Prostate gland (tissue), 2 donors: ENCODE results near the gene SPNS2. TPM values are rescaled to one million over a fixed set of nuclear protein-coding genes. Genes with fewer than 3 reads are reported as not detected.

Source experiments
- DNase-seq: peaks from one replicate; pipeline ENCODE4 v3.0.0-alpha.2; 2019; ENCODE audit warnings: low spot score
- H3K27ac ChIP-seq, 2 donors: fragments of 200-600 bp; sonication (generic); 2 replicates each; pipeline ENCODE4 v1.5.1; 2017 to 2019
- H3K27me3 ChIP-seq: fragments of 200-600 bp; sonication (generic); replicated peaks from 2 replicates; pipeline ENCODE4 v1.5.1; 2019; ENCODE audit not compliant: insufficient read depth
- H3K36me3 ChIP-seq, 2 donors: fragments of 200-600 bp; sonication (generic); 1 replicate in 1 of 2; 2 replicates in 1 of 2; pipeline versions ENCODE4 v1.5.1 to v1.8.1; 2017 to 2019
- H3K4me1 ChIP-seq: fragments of 200-600 bp; sonication (generic); replicated peaks from 2 replicates; pipeline ENCODE4 v1.5.1; 2019
- H3K4me3 ChIP-seq, 2 donors: fragments of 200-600 bp; sonication (generic); 2 replicates each; pipeline ENCODE4 v1.5.1; 2017 to 2019
- H3K9me3 ChIP-seq: fragments of 200-600 bp; sonication (generic); 2 replicates; pipeline ENCODE4 v1.5.1; 2017
- POLR2A ChIP-seq: fragments of 450-650 bp; IDR thresholded peaks from one replicate; pipeline ENCODE4 v1.6.1; 2016; ENCODE audit warnings: antibody characterized with exemption, mild to moderate bottlenecking
- POLR2AphosphoS5 ChIP-seq: sonication (generic); formaldehyde crosslinking; IDR thresholded peaks from one replicate; pipeline ENCODE4 v1.6.1; 2017; ENCODE audit warnings: antibody characterized with exemption
- WGBS: methylation state at CpG from one replicate; pipeline ENCODE4 v1.1.5; 2018; 5-methylcytosine and 5-hydroxymethylcytosine counted together
- intact Hi-C: fragments of 100-400 bp; cut with DNase I; formaldehyde crosslinking; loops from one replicate; pipeline ENCODE4 v1.14.2; 2022
- total RNA-seq, 2 donors: library from RNA; depleted of rRNA; stranded (reverse); fragments of >200 nt; gene quantifications; one replicate each; pipeline ENCODE4 v1.1.0, GENCODE V29; 2016
- TF ChIP-seq, protein P1 (sequence below), 4 experiments: fragments of 200-600 bp in 2 of 4; fragments of 450-650 bp in 2 of 4; sonication (generic) in 2 of 4; IDR thresholded peaks; 1 replicate in 3 of 4; 2 replicates in 1 of 4; pipeline ENCODE4 v1.5.1; 2016 to 2019; ENCODE audit warnings: antibody characterized with exemption in 4 of 4, mild to moderate bottlenecking in 2 of 4, moderate library complexity in 2 of 4

The SPNS2 gene
- total RNA-seq, 2 donors from 2014 or later: 6.6 to 14.0 TPM

DNA sequence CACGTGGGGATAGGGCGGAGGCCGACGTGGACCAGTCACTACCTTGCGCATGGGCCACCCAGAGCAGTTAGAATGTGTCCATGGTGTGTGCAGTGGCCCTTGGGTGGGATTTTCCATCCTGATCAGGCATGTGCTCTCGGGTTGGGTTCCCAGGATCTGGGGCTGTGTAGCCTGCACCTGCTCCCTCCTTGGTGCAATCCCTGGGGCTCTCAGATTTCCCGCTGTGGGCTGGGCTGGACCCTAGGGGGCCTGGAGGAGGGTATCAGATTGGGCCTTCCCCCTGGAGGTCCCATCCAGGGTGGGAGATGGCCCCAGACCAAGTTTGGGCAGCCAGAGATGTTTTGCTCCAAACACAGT is 86.9 kb downstream of the SPNS2 start:
- peak overlapping the region in 1 of 2 donors; percentile 33 for H3K4me3 ChIP-seq
- 79% methylated on average over 7 of the region's 7 CpGs for WGBS

GRCh38 chr17:4586043-4586442 is 87.4 kb downstream of the SPNS2 start:
- 85% methylated on average over 9 of the region's 9 CpGs for WGBS
- TF ChIP-seq POLR2A: no peak
- Histone ChIP-seq H3K27ac (no peak overlapping the region), H3K27me3 (peaks cover 5% of the 10 kb centered on the region), H3K36me3 (no peaks in the 10 kb centered on the region), H3K9me3 (no peaks in the 10 kb centered on the region), H3K4me1 (no peaks in the 10 kb centered on the region), H3K4me3 (no peak overlapping the region)
- DNase-seq: no peak
- intact Hi-C loops: loop anchor here (5.0 kb wide), 1 partner anchor 36 kb away; no protein-coding TSS in a partner anchor

More for the DNA sequence above, 86.9 kb downstream of the SPNS2 start:
- TF ChIP-seq POLR2AphosphoS5 (no peak), POLR2A (no peak)
- TF ChIP-seq, protein P1, sequence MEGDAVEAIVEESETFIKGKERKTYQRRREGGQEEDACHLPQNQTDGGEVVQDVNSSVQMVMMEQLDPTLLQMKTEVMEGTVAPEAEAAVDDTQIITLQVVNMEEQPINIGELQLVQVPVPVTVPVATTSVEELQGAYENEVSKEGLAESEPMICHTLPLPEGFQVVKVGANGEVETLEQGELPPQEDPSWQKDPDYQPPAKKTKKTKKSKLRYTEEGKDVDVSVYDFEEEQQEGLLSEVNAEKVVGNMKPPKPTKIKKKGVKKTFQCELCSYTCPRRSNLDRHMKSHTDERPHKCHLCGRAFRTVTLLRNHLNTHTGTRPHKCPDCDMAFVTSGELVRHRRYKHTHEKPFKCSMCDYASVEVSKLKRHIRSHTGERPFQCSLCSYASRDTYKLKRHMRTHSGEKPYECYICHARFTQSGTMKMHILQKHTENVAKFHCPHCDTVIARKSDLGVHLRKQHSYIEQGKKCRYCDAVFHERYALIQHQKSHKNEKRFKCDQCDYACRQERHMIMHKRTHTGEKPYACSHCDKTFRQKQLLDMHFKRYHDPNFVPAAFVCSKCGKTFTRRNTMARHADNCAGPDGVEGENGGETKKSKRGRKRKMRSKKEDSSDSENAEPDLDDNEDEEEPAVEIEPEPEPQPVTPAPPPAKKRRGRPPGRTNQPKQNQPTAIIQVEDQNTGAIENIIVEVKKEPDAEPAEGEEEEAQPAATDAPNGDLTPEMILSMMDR (IDR thresholded peaks at IDR 0.05): no peak
- no peak for DNase-seq
- intact Hi-C loops: loop anchor here (5.0 kb wide), 1 partner anchor 37 kb away; no protein-coding TSS in a partner anchor
- peaks cover 5% of the 10 kb centered on the region for H3K27me3 ChIP-seq
- no peak overlapping the region for H3K27ac ChIP-seq
- no peaks in the 10 kb centered on the region for H3K9me3 ChIP-seq
- H3K36me3 ChIP-seq: no peaks in the 10 kb centered on the region
- H3K4me1 ChIP-seq: no peaks in the 10 kb centered on the region

DNA sequence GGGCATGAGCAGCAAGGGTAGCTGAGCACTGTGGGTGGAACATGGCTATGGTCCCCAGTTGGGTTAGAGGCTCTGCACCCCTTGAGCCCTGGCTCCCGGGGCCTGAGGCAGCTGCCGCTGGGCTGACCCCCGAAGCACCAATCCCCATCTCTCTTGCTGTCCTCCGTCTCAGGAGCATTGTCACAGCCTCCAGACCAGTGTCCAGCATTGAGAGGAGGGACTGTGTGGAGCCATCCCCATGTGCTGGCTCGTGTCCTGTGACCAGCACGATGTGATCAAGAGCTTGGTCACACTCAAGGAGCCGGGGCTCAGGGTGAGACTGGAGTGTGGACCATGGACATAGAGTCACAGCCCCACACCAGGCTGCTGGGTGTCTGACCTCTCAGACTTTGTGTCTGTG is 88.5 kb downstream of the SPNS2 start:
- Histone ChIP-seq H3K36me3 (no peaks in the 10 kb centered on the region), H3K27ac (no peak overlapping the region), H3K4me1 (no peaks in the 10 kb centered on the region), H3K4me3 (no peak overlapping the region), H3K27me3 (peaks cover 5% of the 10 kb centered on the region), H3K9me3 (no peaks in the 10 kb centered on the region)
- WGBS: 94% methylated on average over 7 of the region's 7 CpGs
- TF ChIP-seq POLR2A (no peak), POLR2AphosphoS5 (no peak)
- TF ChIP-seq, protein P1 (IDR thresholded peaks at IDR 0.05): no peak
- intact Hi-C loops: loop anchor here (5.0 kb wide), 1 partner anchor 35 kb away; no protein-coding TSS in a partner anchor
- no peak for DNase-seq

DNA sequence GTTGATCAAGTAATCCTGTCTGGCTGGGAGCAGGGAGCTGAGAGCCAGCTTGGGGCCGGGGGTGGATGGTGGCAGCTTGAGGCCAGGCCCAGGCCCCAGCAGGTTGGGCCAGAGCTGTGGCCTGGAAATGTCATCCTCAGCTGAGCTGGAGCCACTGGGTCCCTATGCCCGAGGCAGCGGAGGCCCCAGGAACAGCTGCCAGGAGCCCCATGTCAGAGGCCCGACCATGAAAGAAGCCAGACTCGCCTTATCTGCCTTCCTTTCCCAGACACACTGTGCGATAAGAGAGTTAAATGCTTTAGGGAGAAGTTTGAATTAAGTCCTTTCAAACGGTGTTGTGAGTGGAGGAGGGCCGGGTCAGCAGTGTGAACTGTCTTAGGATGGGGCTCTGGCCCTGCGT is 89.1 kb downstream of the SPNS2 start:
- Histone ChIP-seq H3K4me3 (no peak overlapping the region), H3K27me3 (peaks cover 3% of the 10 kb centered on the region), H3K36me3 (no peaks in the 10 kb centered on the region), H3K9me3 (no peaks in the 10 kb centered on the region), H3K27ac (no peak overlapping the region), H3K4me1 (no peaks in the 10 kb centered on the region)
- TF ChIP-seq POLR2AphosphoS5 (no peak), POLR2A (no peak)
- TF ChIP-seq, protein P1 (IDR thresholded peaks at IDR 0.05): no peak
- DNase-seq: no peak
- 73% methylated on average over 9 of the region's 9 CpGs for WGBS
- intact Hi-C loops: loop anchor here (5.0 kb wide), 1 partner anchor 34 kb away; no protein-coding TSS in a partner anchor

DNA sequence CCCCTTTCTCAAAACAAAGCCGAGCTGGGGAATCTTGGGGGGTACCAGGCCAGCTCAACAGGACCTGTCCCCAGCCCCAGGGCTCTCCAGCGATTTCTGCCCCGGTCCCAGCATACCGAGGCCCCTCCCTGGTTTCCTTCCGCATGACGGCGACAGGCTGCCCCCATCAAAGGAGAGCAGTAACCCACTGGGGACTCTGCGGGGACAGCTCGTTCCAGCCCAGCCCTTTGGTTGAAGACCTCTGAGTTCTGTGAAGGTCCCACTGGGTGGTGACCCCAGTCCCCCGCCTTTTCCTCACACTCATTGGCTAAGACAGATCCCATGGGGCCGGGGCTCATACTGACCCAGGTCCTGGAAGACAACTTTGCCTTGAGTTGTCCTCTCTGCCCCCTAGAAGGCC is 89.7 kb downstream of the SPNS2 start:
- Histone ChIP-seq H3K27me3 (no peaks in the 10 kb centered on the region), H3K4me1 (no peaks in the 10 kb centered on the region), H3K27ac (no peak overlapping the region), H3K36me3 (no peaks in the 10 kb centered on the region), H3K4me3 (no peak overlapping the region), H3K9me3 (no peaks in the 10 kb centered on the region)
- TF ChIP-seq POLR2A (no peak), POLR2AphosphoS5 (no peak)
- TF ChIP-seq, protein P1 (IDR thresholded peaks at IDR 0.05): no peak
- 75% methylated on average over 11 of the region's 11 CpGs for WGBS
- intact Hi-C loops: loop anchor here (5.0 kb wide), 1 partner anchor 34 kb away; no protein-coding TSS in a partner anchor
- DNase-seq: no peak

Other genes starting within 250 kb of the SPNS2 start
- gene ANKFY1, start 234.9 kb upstream of the SPNS2 start, total RNA-seq: 10 to 100 TPM; 35.2 to 46.0 TPM
- 10 to 100 TPM; 54.1 to 59.3 TPM for gene UBE2G1, start 132.2 kb upstream of the SPNS2 start, total RNA-seq
- under 1 TPM in 1 of 2 donors, not detected in 1; 0.50 TPM for gene SPNS3, start 64.9 kb upstream of the SPNS2 start, total RNA-seq
- gene MYBBP1A, start 56.5 kb downstream of the SPNS2 start, total RNA-seq: 10 to 100 TPM; 44.4 to 71.2 TPM
- gene GGT6, start 61.7 kb downstream of the SPNS2 start, total RNA-seq: 10 to 100 TPM; 23.5 to 35.6 TPM
- gene SMTNL2, start 85.6 kb downstream of the SPNS2 start, total RNA-seq: 1 to 10 TPM; 4.6 to 6.3 TPM
- under 1 TPM; 0.41 to 0.97 TPM for gene ALOX15, start 142.8 kb downstream of the SPNS2 start, total RNA-seq
- 10 to 100 TPM; 27.1 to 79.7 TPM for gene PELP1, start 205.3 kb downstream of the SPNS2 start, total RNA-seq
- gene ARRB2, start 211.8 kb downstream of the SPNS2 start, total RNA-seq: 10 to 100 TPM; 12.5 to 30.1 TPM
- gene MED11, start 232.5 kb downstream of the SPNS2 start, total RNA-seq: 10 to 100 TPM; 31.0 to 41.9 TPM
- 1 to 10 TPM in 1 of 2 donors, under 1 TPM in 1; 0.91 to 7.3 TPM for gene ZMYND15, start 241.0 kb downstream of the SPNS2 start, total RNA-seq
- gene CXCL16, start 241.0 kb downstream of the SPNS2 start, total RNA-seq: 10 to 100 TPM; 27.9 to 36.0 TPM